Loucy (cell line): ENCODE results near the gene DNASE2.

ENCODE experiments used
- H2AFZ ChIP-seq: fragments of 200-600 bp; sonication (generic); 2 replicates; pipeline ENCODE4 v1.6.0; 2016; ENCODE audit warnings: antibody characterized with exemption, mild to moderate bottlenecking, low read length, moderate library complexity
- H3F3A ChIP-seq: fragments of 200-600 bp; 2 replicates; pipeline ENCODE4 v1.6.0; 2016; ENCODE audit warnings: antibody characterized with exemption, low read depth, mild to moderate bottlenecking
- H3K27me3 ChIP-seq: fragments of 200-600 bp; sonication (generic); 2 replicates; pipeline ENCODE4 v1.6.1; 2014; ENCODE audit warnings: low read length, mild to moderate bottlenecking; ENCODE audit not compliant: insufficient read depth, poor library complexity, severe bottlenecking
- H3K36me3 ChIP-seq: fragments of 200-600 bp; sonication (generic); 2 replicates; pipeline ENCODE4 v1.6.1; 2016; ENCODE audit warnings: low read length; ENCODE audit not compliant: insufficient read depth
- H3K4me1 ChIP-seq: fragments of 200-600 bp; sonication (generic); 2 replicates; pipeline ENCODE4 v1.5.1; 2014; ENCODE audit warnings: low read length, mild to moderate bottlenecking; ENCODE audit not compliant: insufficient read depth, poor library complexity, severe bottlenecking
- H3K4me2 ChIP-seq: fragments of 200-600 bp; sonication (generic); 2 replicates; pipeline ENCODE4 v1.6.0; 2014; ENCODE audit warnings: antibody characterized with exemption, low read length, low read depth, mild to moderate bottlenecking; ENCODE audit not compliant: poor library complexity, severe bottlenecking
- H3K4me3 ChIP-seq: fragments of 200-600 bp; sonication (generic); 2 replicates; pipeline ENCODE4 v1.5.1; 2014; ENCODE audit warnings: low read length, mild to moderate bottlenecking, mixed read lengths; ENCODE audit not compliant: poor library complexity, severe bottlenecking
- H3K79me2 ChIP-seq: fragments of 200-600 bp; sonication (generic); 2 replicates; pipeline ENCODE4 v1.6.1; 2014; ENCODE audit warnings: low read length; ENCODE audit not compliant: insufficient read depth
- H3K9ac ChIP-seq: fragments of 200-600 bp; sonication (generic); 2 replicates; pipeline ENCODE4 v1.6.0; 2014; ENCODE audit warnings: mild to moderate bottlenecking, low read depth, low read length, moderate library complexity; ENCODE audit not compliant: poor library complexity, severe bottlenecking
- H3K9me2 ChIP-seq: fragments of 200-600 bp; sonication (generic); replicated peaks from 2 replicates; pipeline ENCODE4 v1.6.1; 2016; ENCODE audit warnings: low read depth, low read length, mixed read lengths
- H3K9me3 ChIP-seq: fragments of 200-600 bp; sonication (generic); 2 replicates; pipeline ENCODE4 v1.6.1; 2014; ENCODE audit warnings: mild to moderate bottlenecking, antibody characterized with exemption, low read length, low read depth; ENCODE audit not compliant: insufficient read depth
- H4K20me1 ChIP-seq: fragments of 200-600 bp; sonication (generic); 2 replicates; pipeline ENCODE4 v1.6.0; 2014; ENCODE audit warnings: antibody characterized with exemption, low read length, mild to moderate bottlenecking; ENCODE audit not compliant: insufficient read depth, poor library complexity, severe bottlenecking
- CTCF ChIP-seq: fragments of 200-600 bp; sonication (generic); conservative IDR thresholded peaks from 2 replicates; pipeline ENCODE4 v1.5.1; 2014; ENCODE audit warnings: mild to moderate bottlenecking, antibody characterized with exemption, low read length
- EZH2phosphoT487 ChIP-seq: fragments of 200-600 bp; IDR thresholded peaks from 2 replicates; pipeline ENCODE4 v1.6.1; 2018; ENCODE audit warnings: antibody characterized with exemption, mild to moderate bottlenecking, moderate library complexity, borderline replicate concordance

Gene DNASE2

GRCh38 chr19:12888006-12888603, 6.9 kb upstream of the DNASE2 start:
- no peak overlapping the region for H2AFZ ChIP-seq
- H3K4me1 ChIP-seq = peaks cover 6% of the 10 kb centered on the region
- no peaks in the 10 kb centered on the region for H3K9me2 ChIP-seq
- no peak overlapping the region for H3K4me2 ChIP-seq
- peaks cover 5% of the 10 kb centered on the region; the same call in 1 of the 2 replicates for H3K9me3 ChIP-seq
- no peaks in the 10 kb centered on the region for H3K27me3 ChIP-seq
- no peaks in the 10 kb centered on the region for H3F3A ChIP-seq
- H3K36me3 ChIP-seq = no peaks in the 10 kb centered on the region
- peaks cover 10% of the 10 kb centered on the region for H4K20me1 ChIP-seq
- H3K4me3 ChIP-seq = no peak overlapping the region
- peaks cover 14% of the 10 kb centered on the region for H3K79me2 ChIP-seq
- H3K9ac ChIP-seq = no peak overlapping the region
- TF ChIP-seq EZH2phosphoT487 (no peak), CTCF (no peak)

DNA sequence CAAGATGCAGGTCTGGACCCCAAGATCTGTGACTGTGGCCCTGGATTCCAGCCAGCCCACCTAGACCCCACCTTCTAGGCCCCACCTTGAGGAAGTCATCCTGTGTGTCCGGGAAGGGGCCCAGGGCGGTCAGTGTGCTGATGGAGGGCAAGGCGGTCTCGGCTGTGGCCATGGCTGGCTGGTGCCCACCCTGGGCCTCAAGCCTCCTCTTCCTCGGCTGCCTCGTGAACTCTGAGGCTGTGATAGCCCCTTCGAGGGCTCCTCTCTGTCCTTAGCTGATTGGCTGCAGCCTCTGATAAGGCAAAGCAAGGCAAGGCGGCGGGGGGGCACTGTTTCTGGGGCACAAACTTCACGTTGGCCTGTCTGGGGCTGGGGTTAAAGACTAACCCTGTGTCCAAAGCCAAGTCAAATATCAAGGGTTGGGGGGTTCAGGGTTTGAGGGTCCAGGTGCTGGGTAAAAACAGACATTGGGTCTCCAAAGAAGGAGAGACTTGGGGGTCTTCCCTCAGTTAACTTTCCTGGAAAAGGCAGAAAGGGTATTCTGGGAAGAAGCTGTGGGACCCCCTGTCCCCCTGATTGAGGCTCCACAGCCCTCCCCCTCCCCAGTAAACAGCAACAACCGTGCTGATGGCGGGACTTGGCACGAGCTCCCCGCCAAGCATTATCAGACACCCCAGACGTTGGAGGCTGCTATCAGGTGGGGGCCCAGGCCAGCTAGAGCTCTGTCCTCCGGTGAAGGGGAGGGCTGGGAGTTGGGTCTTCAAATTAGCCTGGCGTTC, 5.9 kb upstream of the DNASE2 start, which contains the start of gene KLF1:
Gene KLF1, minus strand, starts transcription at position 233 of the 779 bp plus-strand sequence. Its CDS starts 61 bp downstream, at position 172.
- Histone ChIP-seq H3K4me1 (peaks cover 5% of the 10 kb centered on the region), H3K9ac (no peak within 1 kb of the TSS), H3F3A (no peaks in the 10 kb centered on the region), H3K36me3 (no peaks in the 10 kb centered on the region), H3K4me2 (no peak within 1 kb of the TSS), H3K9me3 (peaks cover 5% of the 10 kb centered on the region; the same call in 1 of the 2 replicates), H3K4me3 (no peak within 1 kb of the TSS), H2AFZ (no peak within 1 kb of the TSS), H4K20me1 (peaks cover 10% of the 10 kb centered on the region), H3K27me3 (no peaks in the 10 kb centered on the region), H3K79me2 (peaks cover 12% of the 10 kb centered on the region), H3K9me2 (no peaks in the 10 kb centered on the region)
- TF ChIP-seq EZH2phosphoT487 (no peak), CTCF (no peak)

DNA sequence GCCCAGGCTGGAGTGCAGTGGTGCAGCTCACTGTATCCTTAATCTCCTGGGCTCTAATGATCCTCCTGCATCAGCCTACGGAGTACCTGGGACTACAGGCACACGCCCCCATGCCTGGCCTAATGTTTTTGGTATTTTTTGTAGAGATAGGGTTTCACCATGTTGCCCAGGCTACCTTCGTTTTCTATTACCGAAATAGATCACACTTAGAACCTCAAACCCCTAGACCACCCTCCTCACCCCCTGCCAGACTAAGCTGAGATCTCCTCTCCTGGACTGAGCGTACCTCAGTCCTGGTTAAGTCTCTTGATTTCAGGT, 5.4 kb upstream of the DNASE2 start:
- Histone ChIP-seq H4K20me1 (peaks cover 5% of the 10 kb centered on the region), H3F3A (no peaks in the 10 kb centered on the region), H3K9me2 (no peaks in the 10 kb centered on the region), H3K9ac (no peak overlapping the region), H3K27me3 (no peaks in the 10 kb centered on the region), H3K9me3 (peaks cover 5% of the 10 kb centered on the region; the same call in 1 of the 2 replicates), H3K79me2 (peaks cover 6% of the 10 kb centered on the region), H2AFZ (no peak overlapping the region), H3K36me3 (no peaks in the 10 kb centered on the region), H3K4me1 (no peaks in the 10 kb centered on the region), H3K4me3 (no peak overlapping the region), H3K4me2 (no peak overlapping the region)
- no peak for TF ChIP-seq EZH2phosphoT487
